T-helper 1 cell (primary cell): ENCODE results near the gene IFI16.
A peak's percentile ranks its signal among the peaks of the same experiment; 100 is the strongest.
"Not testable (repeated sequence)": the region's sequence is repeated elsewhere in the genome, so short reads cannot be mapped to it uniquely, and the experiment has no call there.

Source experiments
- DNase-seq, 5 donors: peaks; one replicate each; pipeline ENCODE4 v3.0.0-alpha.2; 2012 to 2020
- total RNA-seq, 4 donors: gene quantifications; one replicate each; lab custom pipeline; 2026; lab: John Stamatoyannopoulos, UW

IFI16 gene
- 98.8 to 183 (median 160) reads per million in 4 donors for total RNA-seq

DNA sequence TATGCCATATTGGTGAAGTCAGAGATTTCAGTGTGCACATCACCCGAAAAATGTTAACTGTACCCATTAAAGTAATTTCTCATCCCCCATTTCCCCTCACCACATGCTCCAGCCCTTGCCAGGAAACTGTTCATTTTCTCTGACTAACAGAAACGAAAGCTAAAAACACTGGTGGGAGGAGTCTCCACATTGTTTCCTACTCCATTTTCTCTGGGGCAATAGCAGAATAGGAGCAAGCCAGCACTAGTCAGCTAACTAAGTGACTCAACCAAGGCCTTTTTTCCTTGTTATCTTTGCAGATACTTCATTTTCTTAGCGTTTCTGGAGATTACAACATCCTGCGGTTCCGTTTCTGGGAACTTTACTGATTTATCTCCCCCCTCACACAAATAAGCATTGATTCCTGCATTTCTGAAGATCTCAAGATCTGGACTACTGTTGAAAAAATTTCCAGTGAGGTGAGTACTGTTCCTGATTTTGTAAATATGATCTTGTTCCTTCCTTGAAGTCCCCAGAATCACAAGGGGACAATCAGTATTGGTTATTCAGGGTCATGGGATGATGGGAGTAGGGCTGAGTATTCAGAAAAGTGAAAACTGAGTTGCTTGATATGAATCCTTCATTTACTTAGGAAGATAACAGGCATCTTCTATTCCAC is at the start of gene IFI16:
TSS of gene IFI16 (plus strand) at position 204 of the 658 bp plus-strand sequence. CDS start 4,774 bp downstream, outside the sequence.
- peak in 4 of 5 donors; percentile 22 to 94 (median 35) for DNase-seq

DNA sequence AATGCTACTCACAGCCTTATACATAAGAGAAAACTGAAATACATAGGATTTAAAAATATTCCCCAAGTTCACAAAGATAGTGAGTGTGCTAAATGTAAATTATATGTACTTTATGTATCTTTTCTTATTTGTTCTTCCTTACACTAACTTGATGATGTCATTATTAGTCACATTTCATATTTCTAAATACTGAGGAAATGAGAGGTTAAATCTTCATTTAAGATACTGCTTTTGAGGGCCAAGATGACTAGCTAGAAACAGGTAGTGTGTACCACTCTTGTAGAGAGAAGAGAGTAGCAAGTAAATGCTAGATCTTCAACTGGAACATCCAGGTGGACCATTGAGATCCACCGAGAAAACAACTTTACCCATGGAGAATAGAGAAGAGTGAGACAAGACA is 48.5 kb upstream of the IFI16 start:
- DNase-seq, result no peak

DNA sequence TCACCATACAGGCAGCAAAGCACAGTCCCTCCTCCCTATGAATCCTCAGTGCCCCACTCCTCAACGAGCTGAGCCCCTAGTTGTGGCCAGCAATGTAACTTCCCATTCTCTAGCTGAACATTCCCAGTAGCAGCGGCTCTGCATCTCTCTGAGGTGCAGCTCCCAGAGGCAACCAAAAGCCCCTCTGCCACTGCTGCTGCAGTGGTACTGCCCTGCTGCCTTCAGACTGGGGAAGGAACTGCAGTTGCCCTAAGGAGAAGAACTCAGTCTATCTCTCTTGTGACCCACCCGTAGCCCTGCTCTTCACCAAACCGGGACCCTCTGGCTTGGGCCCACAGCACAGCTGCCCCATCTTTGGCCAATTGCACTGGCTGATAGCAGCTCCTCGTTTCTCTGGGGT is 46.7 kb upstream of the IFI16 start:
- DNase-seq, result no peak

DNA sequence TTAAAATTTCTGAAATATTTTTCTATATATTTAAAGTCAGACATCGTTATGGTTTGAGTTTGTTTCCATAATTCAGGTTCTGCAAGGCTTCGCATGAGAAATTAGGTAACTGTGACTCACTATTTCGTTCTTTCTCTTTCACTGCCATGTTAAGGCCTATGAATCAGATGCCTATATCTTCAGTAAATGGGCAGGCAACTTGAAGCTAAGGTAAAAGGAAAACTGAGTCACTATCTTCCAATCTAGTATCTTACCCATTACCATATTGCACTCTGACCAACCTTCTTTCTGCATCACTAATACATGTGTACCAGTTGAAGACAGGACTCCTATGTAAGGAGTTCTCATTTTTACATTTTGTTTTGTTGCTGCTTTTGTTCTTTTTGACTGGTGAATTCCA is 40.5 kb upstream of the IFI16 start:
- peak in 1 of 5 donors; percentile 27 for DNase-seq

DNA sequence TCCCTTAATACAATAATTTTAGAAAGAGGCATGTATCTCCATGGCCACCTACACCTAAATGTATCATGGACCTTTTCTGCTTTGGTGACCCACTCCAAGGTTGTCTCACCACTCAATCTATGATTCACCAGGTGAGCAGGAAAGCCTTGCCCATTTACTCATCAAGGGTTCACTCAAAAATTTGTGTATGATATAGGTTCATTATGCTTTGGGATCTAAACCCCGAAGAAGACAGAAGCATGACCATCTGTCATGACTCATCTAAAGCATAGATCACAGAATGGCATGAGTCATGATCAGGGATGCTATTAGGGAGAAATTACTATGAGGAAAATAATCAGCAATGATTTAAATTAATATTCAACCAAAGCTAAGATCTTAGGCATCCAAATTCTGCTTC is 39.9 kb upstream of the IFI16 start:
- DNase-seq, result no peak

DNA sequence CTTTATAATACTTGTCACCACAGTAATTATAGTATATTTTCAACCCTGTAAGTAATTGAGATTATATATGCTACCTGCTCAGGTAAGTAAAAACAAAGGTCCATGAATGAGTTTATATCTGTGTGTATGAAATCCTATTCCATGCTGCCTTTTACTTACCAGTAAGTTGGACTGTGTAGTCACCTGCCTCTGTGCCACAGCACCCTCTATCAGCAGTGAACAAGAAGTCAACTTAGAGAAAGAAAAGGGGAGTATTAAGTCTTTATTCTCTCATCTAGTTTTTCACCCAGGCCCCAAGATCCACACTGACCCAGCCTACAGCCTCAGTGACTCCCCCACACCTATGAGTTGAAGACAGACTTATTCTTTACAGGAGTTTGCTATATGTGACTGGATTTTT is 36.9 kb upstream of the IFI16 start:
- DNase-seq, result no peak

DNA sequence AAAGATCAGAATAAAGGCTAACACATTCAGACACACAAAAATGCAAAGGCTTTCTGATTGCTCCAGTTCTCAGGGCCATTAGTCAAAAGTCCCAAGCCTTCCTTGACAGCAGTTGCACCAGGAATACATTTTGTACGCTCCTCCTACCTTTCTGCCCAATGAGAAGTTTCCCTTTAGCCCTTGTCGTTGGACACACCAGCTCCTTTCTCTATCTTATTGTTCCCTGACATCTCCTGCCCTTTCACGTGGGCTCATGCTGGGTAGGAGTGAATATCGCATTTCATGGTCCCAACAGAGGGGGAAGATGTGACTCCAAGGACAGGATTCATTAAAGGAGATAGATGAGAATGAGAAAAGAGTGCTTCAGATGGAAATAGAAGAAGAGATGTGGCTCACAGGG is 33.5 kb upstream of the IFI16 start:
- DNase-seq, result no peak

DNA sequence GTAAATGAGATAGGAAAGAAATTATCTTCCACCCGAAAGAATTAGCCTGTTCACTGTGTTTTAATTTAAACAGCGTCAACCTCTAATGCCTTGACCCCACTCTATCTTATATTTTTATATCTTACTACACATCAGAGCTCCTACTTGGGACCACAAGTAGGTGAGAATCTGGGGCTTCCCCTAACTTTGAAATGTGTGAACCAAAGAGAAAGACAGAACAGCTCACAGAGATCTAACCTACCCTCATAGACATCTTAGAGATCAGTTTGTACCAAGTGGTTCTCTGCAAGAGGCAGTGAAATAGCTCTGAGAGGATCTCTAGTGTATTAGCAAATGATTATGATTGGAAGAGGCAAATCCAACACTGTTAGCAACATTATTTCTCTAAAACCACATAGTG is 31.0 kb upstream of the IFI16 start:
- DNase-seq, result no peak

DNA sequence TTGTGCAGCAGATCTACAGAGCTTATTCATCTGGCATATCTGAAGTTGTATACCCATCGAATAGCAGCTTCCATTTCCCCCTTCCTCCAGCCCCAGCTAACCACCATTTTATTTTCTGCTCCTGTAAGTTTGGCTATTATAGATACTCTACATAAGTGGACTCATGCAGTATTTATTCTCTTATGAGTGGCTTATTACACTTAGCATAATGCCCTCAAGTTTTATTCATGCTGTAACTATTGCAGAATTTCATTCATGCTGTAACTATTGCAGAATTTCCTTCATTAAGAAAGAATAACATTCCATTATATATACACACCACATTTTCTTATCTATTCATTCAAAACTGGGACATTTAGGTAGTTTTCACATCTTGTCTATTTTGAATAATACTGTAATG is 30.5 kb upstream of the IFI16 start:
- DNase-seq, result no peak

DNA sequence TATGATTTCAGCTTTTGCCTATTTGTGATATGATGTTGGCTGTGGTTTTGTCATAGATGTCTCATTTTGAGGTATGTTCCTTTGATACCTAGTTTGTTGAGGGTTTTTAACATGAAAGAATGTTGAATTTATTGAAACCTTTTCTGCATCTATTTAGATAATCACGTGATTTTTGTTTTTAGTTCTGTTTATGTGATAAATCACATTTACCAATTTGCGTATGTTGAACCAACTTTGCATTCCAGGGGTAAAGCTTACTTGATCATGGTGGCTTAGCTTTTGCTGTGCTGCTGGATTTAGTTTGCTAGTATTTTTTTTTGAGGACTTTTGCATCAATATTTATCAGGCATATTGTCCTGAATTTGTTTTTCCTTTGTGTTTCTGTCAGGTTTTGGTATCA is 26.5 kb upstream of the IFI16 start:
- no peak for DNase-seq

DNA sequence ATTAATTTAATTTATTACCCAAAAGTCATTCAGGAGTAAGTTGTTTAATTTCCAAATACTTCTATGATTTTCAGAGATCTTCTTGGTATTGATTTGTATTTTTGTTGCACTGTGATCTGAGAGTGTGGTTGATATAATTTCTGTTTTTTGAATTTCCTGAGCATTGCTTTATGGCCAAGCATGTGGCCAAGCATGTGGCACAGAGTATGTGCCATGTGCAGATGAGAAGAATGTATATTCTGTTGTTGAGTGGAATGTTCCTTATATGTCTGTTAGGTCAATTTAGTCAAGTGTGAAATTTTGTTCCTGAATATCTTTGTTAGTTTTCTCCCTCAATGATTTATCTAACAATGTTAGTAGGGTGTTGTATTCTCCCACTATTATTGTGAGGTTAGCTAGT is 25.3 kb upstream of the IFI16 start:
- no peak for DNase-seq

DNA sequence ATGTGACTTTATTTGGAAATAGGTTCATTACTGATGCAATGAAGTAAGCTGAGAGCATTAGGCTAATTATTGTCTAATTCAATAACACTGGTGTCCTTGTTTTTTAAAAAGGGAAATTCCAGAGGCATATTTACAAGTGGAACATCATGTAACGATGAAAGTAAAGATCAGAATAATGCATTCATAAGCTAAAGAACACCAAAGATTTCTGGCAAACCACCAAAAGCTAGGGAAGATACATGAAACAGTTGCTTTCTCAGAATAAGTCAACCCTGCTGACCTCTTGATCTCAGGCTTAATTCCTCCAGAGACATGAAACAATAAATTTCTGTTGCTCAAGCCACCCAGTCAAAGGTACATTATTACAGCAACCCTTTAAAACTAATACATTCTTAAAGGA is 20.3 kb upstream of the IFI16 start:
- DNase-seq, result no peak

DNA sequence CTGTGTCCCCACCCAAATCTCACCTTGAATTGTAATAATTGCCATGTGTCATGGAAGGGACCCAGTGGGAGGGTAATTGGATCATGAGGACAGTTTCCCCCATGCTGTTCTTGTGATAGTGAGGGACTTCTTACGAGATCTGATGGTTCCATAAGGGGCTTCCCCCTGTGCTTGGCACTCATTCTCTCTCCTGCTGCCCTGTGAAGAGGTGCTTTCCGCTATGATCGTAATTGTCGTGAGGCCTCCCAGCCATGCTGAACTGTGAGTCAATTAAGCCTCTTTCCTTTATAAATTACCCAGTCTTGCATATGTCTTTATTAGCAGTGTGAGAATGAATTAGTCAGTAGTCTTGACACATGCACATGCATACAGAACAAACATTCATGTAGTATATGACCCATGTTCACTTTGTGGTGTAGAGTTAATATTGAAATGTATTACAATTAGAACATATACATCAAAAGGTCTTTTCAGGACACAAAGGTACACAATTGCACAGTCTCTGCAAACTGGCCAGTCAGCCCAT is 16.9 kb upstream of the IFI16 start:
- no peak for DNase-seq

DNA sequence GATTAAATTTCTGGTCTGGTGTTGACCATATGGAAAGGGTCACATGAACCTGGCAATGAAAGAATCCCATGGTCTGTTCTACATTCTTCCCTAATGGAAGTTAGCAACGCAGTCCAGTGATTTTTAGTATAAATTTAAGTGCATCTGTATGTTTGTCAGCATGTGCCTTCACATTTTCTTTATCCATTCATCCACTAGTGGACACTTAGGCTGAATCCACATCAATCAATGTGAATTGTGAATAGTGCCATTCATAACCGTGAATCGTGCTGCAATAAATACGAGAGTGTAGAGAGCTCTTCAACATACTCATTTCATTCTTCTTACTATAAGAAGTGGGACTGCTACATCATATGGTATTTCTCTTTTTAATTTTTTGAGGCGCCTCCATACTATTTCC is 12.7 kb upstream of the IFI16 start:
- no peak for DNase-seq

DNA sequence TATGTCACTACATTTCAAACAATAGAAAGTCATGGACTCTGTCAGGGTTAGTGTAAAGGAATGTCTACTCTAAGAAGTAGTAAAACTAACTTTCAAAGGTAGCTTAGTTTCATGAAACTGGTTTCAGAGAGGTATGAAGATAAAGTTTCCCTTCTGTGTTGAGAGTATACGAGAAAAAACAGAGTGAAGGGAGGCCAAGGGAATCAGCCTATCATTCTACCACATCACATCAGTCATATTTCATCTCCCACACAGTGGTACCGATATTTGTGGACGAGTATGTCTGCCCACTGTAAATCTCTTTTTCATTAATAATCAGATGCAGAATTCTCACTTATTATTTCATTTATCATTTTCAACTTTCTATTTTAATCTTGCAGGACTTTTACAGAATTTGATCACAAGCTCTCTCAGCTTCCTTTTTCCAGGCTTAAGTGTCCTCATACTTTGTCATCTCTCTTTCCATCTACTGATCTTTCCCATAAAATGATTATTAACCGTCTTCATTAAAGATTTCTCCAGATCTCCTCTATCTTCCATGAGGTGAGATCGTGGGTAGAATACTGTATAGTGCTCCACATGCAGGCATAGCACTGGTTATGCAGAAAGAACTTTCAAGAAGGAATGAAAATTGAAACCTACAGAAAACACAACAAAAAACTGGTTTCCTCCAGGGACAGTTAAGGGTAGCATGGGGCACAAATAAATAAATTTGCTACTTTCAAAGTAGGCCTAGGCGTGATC is 11.5 kb upstream of the IFI16 start:
- no peak for DNase-seq

DNA sequence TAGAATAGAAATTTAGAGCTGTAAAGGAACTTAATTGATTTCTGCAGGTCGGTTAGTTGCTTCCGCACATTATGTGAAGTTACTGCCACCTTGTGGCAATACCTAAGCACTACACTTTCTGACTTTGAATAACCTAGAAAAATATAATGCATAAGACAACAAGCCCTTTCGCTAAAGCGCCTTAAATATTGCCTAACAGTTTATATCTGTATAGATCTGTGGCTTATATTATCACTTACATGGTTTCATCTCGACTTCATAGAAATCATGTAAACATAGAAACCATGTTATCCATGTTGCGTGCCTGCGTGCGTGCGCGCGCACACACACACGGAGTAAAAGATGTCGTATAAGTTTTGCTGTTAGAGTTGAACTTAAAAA is 10.9 kb upstream of the IFI16 start:
- DNase-seq, result peak in 3 of 5 donors; percentile 32 to 76 (median 37)

DNA sequence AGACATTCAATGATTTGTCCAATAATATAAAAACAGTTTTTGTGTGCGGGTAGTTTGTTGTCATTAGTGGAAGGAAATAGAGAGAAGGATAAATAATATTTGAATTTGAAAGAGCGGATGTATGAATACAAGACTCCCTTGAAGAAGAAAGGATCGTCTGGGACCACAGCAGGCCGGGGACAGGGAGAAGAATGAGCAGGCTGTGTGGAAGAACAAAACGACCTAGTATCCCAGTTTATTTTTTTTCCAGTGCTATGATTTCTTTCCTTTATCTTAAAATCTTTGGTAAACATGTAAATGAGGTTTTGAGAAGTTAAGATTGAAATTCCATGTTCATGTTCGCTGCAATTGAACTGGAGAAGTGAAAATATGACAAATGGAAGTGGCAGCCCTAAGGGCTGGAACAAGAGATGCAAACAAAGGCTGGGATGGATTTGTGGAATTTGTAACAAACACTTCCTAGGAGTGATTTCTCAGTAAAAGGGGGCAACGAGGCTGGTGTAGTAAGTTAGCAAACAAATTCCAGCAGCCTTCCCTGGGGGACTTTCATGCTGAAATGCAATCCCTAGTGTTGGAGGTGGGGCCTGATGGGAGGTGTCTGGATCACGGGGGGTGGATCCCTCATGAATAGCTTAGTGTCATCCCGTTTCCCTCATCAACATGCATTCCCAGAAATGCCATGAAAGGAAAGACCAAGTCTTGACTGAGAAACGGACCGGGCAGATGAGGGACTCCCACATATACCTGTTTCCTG is 10.2 kb upstream of the IFI16 start:
- no peak for DNase-seq

DNA sequence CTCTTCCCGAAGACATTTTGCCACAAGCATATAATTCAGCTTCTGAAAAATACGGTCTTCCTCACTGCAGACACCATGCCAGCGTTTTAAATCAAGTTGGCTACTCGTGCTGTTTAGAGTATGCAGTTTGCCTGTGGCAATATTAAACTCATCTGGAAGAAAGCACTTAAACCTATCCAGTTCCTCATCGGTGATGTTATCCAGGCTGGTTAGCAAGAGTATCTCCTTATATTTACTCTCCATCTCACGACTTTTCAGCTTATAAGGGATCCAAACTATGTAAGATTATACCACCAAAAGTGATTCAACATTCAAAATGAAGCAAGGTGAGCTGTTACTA is 9.7 kb upstream of the IFI16 start:
- no peak for DNase-seq

DNA sequence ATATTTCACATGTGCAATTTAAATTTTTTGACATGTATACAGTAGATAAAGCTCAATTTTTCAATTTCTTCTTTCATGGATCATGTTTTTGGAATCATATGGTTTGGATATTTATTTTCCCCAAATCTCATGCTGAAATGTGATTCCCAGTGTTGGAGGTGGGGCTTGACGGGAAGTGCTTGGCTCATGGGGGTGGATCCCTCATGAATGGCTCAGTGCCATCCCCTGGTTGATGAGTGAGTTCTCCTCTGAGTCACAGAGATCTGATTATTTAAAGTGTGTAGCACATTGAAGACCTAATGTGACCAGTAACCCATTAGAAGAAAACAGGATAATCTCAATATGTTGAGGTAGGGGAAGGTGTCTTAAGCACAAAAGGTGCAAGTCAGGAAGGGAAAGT is 9.1 kb upstream of the IFI16 start:
- no peak for DNase-seq

DNA sequence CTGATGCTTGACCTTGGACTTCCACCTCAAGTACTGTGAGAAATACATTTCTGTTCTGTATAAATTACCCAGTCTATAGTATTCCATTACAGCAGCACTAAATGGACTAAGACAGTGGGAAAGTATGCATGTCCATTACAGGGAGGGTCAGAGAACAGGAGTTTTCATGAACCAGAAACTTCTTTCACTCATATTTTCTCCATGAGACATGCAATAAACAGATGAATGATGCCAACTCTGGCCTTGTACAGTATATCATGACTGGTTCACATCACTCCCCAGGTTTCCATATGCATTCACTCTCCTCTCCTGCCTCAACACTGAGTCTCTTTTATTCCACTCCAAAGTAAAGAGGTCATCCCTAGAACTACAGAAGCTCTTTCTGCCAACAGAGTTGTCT is 4.5 kb upstream of the IFI16 start:
- no peak for DNase-seq

DNA sequence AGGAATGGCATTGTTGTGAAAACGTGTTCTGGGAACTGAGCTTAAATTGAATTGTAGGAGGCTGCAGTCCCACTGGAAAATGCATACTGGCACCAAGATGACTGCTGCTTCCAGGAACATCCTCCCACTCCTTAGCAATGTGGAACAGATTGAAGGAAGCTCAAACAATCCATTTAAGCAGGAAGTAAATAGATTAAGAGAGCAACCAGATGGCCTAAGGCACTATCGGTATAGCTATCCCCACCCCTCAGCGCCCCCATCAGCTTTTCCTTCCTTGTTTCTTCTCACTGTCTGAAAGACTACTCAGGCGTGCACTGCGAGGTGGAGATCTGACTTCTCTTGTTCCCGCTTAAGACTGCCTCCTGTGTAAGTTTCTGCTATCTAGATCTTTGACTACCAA is 4.0 kb upstream of the IFI16 start:
- no peak for DNase-seq

DNA sequence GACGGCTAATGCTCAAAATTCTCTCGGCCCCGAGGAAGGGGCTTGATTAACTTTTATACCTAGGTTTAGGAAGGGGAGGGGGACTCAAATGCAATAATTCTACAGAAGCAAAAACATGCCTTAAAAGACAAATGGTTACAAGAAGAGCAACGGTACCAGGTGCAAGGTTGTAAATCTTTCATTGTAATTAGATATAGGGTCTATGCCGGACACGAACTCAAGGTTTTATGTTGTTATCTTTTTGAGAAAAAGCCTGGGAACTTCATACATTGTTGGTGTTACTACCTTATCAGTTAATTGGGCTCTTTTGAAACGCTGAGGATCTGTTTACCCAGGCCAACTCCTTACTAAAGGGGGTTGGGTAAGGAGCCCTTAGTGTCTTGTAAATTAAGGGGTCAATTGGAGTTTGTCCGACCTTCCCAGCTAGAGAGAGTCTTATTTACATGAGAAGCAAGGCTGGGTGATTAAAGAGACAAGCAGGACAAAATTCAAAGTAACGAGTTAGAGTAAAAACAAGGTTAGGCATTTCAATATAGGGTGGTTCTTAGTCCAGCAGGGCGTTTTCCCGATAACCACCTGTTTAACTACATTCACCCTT is 3.4 kb upstream of the IFI16 start:
- not testable (repeated sequence) for DNase-seq

DNA sequence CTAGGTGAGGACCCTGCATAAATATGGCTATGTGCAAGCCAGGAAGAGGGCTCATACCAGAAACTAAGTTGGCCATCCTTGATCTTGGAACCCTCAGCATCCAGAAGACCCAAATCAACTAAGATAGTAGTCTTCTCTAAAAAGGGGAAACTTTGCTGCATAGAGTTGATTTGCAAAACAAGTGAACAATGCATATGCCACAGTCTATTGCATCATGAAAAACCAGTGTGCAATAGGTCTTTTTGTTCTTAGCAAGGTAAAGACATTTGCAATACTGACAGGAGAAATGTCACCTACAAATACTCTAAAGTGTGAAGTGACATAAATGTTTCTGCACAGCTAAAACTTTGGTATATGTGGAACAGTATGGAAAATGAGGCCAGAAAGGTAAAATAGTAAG is 2.0 kb upstream of the IFI16 start:
- peak in 1 of 5 donors; percentile 50 for DNase-seq
